ENCODE data around the gene HSPB2.

The HSPB2 gene

GRCh38 chr11:111941963-111942362 is 29.4 kb downstream of the HSPB2 start:
- no peak for DNase-seq

GRCh38 chr11:111942829-111943228 is 30.3 kb downstream of the HSPB2 start:
- no peak for DNase-seq

- DNase-seq, result no peak
Observed at GRCh38 chr11:111944139-111944538, 31.6 kb downstream of the HSPB2 start.

GRCh38 chr11:111944651-111945051 is 32.1 kb downstream of the HSPB2 start:
- no peak for DNase-seq

- no peak for DNase-seq
Observed at GRCh38 chr11:111945198-111945597, 32.7 kb downstream of the HSPB2 start.

- no peak for DNase-seq
Observed at GRCh38 chr11:111946499-111946898, 34.0 kb downstream of the HSPB2 start.

GRCh38 chr11:111947143-111947542 is 34.6 kb downstream of the HSPB2 start:
- no peak for DNase-seq

GRCh38 chr11:111949519-111950426 is 37.2 kb downstream of the HSPB2 start:
- no peak for DNase-seq

GRCh38 chr11:111951565-111951964 is 39.0 kb downstream of the HSPB2 start:
- no peak for DNase-seq

GRCh38 chr11:111954154-111954553 is 41.6 kb downstream of the HSPB2 start:
- no peak for DNase-seq

- DNase-seq, result no peak
Observed at GRCh38 chr11:111957663-111958444, 45.3 kb downstream of the HSPB2 start.

GRCh38 chr11:111960916-111961315 is 48.4 kb downstream of the HSPB2 start:
- no peak for DNase-seq

GRCh38 chr11:111961389-111962300 is 49.1 kb downstream of the HSPB2 start:
- DNase-seq, result no peak
